ENCODE data around the gene SEMA3B.

DNA sequence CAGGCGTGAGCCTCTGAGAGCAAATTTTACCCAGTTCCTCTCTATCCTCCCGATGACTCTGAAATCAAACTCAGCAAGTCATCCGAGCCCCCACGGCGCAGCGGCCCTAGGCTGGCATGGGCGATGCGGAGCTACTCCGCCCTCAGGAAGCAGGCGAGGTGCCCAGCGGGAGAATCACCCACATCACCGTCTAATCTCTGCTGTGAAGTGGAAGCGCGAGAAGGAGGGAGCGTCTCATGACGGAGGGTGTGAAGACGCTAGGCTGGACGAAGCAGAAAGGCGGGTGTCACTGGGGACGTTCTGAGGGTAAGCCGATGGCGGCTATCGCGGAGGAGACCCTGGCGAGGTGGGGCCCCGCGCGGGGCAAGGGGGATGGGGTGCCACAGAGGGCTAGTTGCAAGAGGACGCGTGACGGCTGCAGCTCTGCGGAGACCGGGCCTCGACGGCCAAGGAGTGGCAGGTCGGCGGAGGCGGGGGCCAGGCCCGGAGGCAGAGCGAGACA, 42.0 kb upstream of the SEMA3B start:
- TF ChIP-seq, protein P1, sequence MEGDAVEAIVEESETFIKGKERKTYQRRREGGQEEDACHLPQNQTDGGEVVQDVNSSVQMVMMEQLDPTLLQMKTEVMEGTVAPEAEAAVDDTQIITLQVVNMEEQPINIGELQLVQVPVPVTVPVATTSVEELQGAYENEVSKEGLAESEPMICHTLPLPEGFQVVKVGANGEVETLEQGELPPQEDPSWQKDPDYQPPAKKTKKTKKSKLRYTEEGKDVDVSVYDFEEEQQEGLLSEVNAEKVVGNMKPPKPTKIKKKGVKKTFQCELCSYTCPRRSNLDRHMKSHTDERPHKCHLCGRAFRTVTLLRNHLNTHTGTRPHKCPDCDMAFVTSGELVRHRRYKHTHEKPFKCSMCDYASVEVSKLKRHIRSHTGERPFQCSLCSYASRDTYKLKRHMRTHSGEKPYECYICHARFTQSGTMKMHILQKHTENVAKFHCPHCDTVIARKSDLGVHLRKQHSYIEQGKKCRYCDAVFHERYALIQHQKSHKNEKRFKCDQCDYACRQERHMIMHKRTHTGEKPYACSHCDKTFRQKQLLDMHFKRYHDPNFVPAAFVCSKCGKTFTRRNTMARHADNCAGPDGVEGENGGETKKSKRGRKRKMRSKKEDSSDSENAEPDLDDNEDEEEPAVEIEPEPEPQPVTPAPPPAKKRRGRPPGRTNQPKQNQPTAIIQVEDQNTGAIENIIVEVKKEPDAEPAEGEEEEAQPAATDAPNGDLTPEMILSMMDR (IDR thresholded peaks at IDR 0.05) = no peak
- TF ChIP-seq ZFX (IDR thresholded peaks at IDR 0.05; ENCODE audit: borderline replicate concordance) = no peak
